Natural killer cell (primary cell): ENCODE data around the gene GBF1. TPM values are rescaled to one million over a fixed set of nuclear protein-coding genes. Genes with fewer than 3 reads are reported as not detected.

ENCODE experiments used
- ATAC-seq, 3 donors: fragments of 150-1000 bp in 2 of 3; fragments of 200-7000 bp in 1 of 3; cut with Tn5 transposase; 1 replicate in 1 of 3; 2 replicates in 2 of 3; pipeline ENCODE4 v1.10.0; 2021; ENCODE audit warnings: mild to moderate bottlenecking in 2 of 3, moderate library complexity in 2 of 3
- DNase-seq, 2 donors: peaks; one replicate each; pipeline versions ENCODE4 v3.0.0 to v3.0.0-alpha.2; 2013 to 2021; ENCODE audit warnings: mixed read lengths in 1 of 2
- H3K27ac ChIP-seq: one replicate; pipeline ENCODE4 v1.5.1; 2013; ENCODE audit warnings: mild to moderate bottlenecking, low read length
- H3K27me3 ChIP-seq: one replicate; pipeline ENCODE4 v1.6.1; 2013; ENCODE audit warnings: low read length; ENCODE audit not compliant: control insufficient read depth, insufficient read depth
- H3K36me3 ChIP-seq: one replicate; pipeline ENCODE4 v1.6.1; 2013; ENCODE audit warnings: low read length; ENCODE audit not compliant: control insufficient read depth, insufficient read depth
- H3K4me1 ChIP-seq: one replicate; pipeline ENCODE4 v1.6.1; 2013; ENCODE audit warnings: low read length; ENCODE audit not compliant: control insufficient read depth, insufficient read depth
- H3K4me3 ChIP-seq: one replicate; pipeline ENCODE4 v1.5.1; 2013; ENCODE audit warnings: low read length
- H3K9me3 ChIP-seq: one replicate; pipeline ENCODE4 v1.6.1; 2013; ENCODE audit warnings: low read length; ENCODE audit not compliant: control insufficient read depth, insufficient read depth
- H3K27ac Mint-ChIP-seq, 2 donors: one replicate each; pipeline ENCODE4 v1.8.0; 2022; ENCODE audit warnings: mild to moderate bottlenecking in 2 of 2, mixed read lengths in 2 of 2, moderate library complexity in 1 of 2
- H3K27me3 Mint-ChIP-seq, 2 donors: one replicate each; pipeline ENCODE4 v1.8.0; 2022; ENCODE audit warnings: low read depth in 2 of 2, mixed read lengths in 2 of 2
- H3K36me3 Mint-ChIP-seq: one replicate; pipeline ENCODE4 v1.8.0; 2022; ENCODE audit warnings: mixed read lengths
- H3K4me1 Mint-ChIP-seq, 2 donors: one replicate each; pipeline ENCODE4 v1.8.0; 2022; ENCODE audit warnings: mixed read lengths in 2 of 2
- H3K4me3 Mint-ChIP-seq: one replicate; pipeline ENCODE4 v1.8.0; 2022; ENCODE audit warnings: mild to moderate bottlenecking, moderate library complexity, mixed read lengths
- H3K9me3 Mint-ChIP-seq, 2 donors: one replicate each; pipeline ENCODE4 v1.8.0; 2022; ENCODE audit warnings: mixed read lengths in 2 of 2
- WGBS: methylation state at CpG from one replicate; pipeline ENCODE4 v1.1.7; 2013; ENCODE audit warnings: missing lambda C conversion rate; ENCODE audit not compliant: insufficient coverage; 5-methylcytosine and 5-hydroxymethylcytosine counted together
- intact Hi-C: fragments of 100-400 bp; cut with micrococcal nuclease; formaldehyde crosslinking; loops from one replicate; pipeline ENCODE4 v1.14.2; 2022
- total RNA-seq, 4 donors: library from RNA; stranded (reverse); fragments of 120-200 nt in 1 of 4; gene quantifications; one replicate each; pipeline versions ENCODE4 v1.2.3 to v1.2.4, GENCODE V29; 2013 to 2022
- TF ChIP-seq, protein P1 (sequence below): fragments of 200-600 bp; IDR thresholded peaks from one replicate; pipeline ENCODE4 v1.8.0; 2022; ENCODE audit warnings: antibody characterized with exemption

GBF1 gene
- total RNA-seq, 3 donors from 2014 or later (not counting 1 experiment from before 2014, with no cell fraction given) = 48.2 to 52.5 (median 50.9) TPM

DNA sequence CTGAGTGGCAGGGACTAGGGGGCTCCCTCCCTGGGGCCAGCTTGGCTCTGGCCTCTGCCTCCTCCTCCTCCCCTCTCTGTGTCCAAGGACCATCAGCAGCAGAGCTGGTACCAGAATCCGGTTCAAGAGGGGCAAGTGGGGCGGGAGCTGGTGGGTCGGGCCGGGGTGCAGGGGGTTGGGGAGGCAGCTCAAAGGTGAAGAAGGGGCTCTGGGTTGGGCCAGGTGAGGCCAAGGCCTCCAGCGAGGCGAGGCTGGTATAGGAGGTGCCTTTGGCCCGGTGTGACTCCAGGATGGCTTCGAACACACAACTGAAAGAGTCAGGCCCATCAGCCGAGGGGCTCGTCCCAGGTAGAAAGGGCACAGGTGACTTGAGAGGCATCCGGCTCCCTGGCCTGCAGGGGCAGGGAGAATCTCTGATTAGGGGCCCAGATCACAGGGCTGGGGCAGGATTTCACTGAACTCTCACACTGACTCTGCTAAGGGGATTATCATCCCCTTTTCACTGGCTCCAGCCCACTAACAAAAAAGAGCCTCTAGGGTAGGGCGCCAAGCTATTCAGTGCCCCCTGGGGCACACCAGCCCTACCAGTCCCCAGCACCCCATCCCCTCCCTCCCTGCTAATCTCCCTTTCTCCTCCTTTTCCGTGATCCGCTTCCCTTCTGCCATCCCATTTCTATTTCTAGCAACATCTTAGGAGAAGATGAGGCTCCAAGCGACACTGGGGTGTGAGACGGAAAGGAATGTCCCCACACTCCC, 168.7 kb downstream of the GBF1 start:
- H3K9me3 ChIP-seq = no peaks in the 10 kb centered on the region
- 91% methylated on average over 16 of the region's 16 CpGs for WGBS
- H3K27me3 ChIP-seq = peaks cover 53% of the 10 kb centered on the region
- H3K4me1 ChIP-seq = peaks cover 20% of the 10 kb centered on the region
- Mint-ChIP-seq H3K36me3 (no peaks in the 10 kb centered on the region), H3K9me3 (no peaks in the 10 kb centered on the region), H3K4me3 (no peak overlapping the region), H3K27ac (no peak overlapping the region), H3K27me3 (peaks cover 37 to 59% of the 10 kb centered on the region in 2 donors), H3K4me1 (peaks cover 9 to 22% of the 10 kb centered on the region in 2 donors)
- H3K36me3 ChIP-seq = no peaks in the 10 kb centered on the region
- ATAC-seq (no peak), DNase-seq (no peak)
- H3K27ac ChIP-seq = no peak overlapping the region
- no peak overlapping the region for H3K4me3 ChIP-seq
- intact Hi-C loops = no loop called here
- TF ChIP-seq, protein P1, sequence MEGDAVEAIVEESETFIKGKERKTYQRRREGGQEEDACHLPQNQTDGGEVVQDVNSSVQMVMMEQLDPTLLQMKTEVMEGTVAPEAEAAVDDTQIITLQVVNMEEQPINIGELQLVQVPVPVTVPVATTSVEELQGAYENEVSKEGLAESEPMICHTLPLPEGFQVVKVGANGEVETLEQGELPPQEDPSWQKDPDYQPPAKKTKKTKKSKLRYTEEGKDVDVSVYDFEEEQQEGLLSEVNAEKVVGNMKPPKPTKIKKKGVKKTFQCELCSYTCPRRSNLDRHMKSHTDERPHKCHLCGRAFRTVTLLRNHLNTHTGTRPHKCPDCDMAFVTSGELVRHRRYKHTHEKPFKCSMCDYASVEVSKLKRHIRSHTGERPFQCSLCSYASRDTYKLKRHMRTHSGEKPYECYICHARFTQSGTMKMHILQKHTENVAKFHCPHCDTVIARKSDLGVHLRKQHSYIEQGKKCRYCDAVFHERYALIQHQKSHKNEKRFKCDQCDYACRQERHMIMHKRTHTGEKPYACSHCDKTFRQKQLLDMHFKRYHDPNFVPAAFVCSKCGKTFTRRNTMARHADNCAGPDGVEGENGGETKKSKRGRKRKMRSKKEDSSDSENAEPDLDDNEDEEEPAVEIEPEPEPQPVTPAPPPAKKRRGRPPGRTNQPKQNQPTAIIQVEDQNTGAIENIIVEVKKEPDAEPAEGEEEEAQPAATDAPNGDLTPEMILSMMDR = no peak

DNA sequence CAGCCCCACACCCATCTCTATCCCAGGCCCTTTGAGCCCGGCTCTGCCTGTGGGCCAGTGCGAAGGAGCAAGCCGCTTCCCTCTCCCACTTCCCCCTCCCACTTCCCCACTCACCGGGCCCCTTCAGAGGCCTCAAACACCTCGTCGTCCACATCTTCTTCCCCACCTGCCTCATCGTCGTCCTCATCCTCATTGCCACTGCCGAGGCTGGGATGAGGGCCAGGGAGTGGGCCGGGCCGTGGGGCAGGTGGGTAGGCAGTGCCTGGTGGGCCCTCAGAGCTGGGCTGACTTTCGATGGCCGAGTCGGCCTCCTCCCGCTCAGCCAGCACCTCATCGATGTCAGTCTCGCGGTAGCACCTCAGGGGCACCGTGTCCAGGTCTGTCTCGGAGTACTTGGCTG, 169.4 kb downstream of the GBF1 start:
- Histone ChIP-seq H3K27ac (no peak overlapping the region), H3K9me3 (no peaks in the 10 kb centered on the region), H3K27me3 (peaks cover 48% of the 10 kb centered on the region), H3K4me1 (peaks cover 23% of the 10 kb centered on the region), H3K36me3 (no peaks in the 10 kb centered on the region), H3K4me3 (no peak overlapping the region)
- Mint-ChIP-seq H3K36me3 (no peaks in the 10 kb centered on the region), H3K27me3 (peaks cover 32 to 53% of the 10 kb centered on the region in 2 donors), H3K27ac (no peak overlapping the region), H3K9me3 (no peaks in the 10 kb centered on the region), H3K4me1 (peaks cover 4 to 24% of the 10 kb centered on the region in 2 donors), H3K4me3 (no peak overlapping the region)
- TF ChIP-seq, protein P1 = no peak
- DNase-seq (no peak), ATAC-seq (no peak)
- intact Hi-C loops = loop anchor here (5.0 kb wide), 1 partner anchor 48 kb away; no protein-coding TSS in a partner anchor
- WGBS = 53% methylated on average over 20 of the region's 20 CpGs

GRCh38 chr10:102416283-102416682, 171.0 kb downstream of the GBF1 start:
- H3K4me3 Mint-ChIP-seq = no peak overlapping the region
- Histone ChIP-seq H3K27ac (no peak overlapping the region), H3K27me3 (peaks cover 34% of the 10 kb centered on the region), H3K36me3 (no peaks in the 10 kb centered on the region), H3K9me3 (no peaks in the 10 kb centered on the region), H3K4me1 (peaks cover 20% of the 10 kb centered on the region), H3K4me3 (no peak overlapping the region)
- TF ChIP-seq, protein P1 = no peak
- no peaks in the 10 kb centered on the region for H3K36me3 Mint-ChIP-seq
- ATAC-seq (no peak), DNase-seq (no peak)
- H3K4me1 Mint-ChIP-seq = peaks cover 9 to 32% of the 10 kb centered on the region in 2 donors
- H3K9me3 Mint-ChIP-seq = no peaks in the 10 kb centered on the region
- WGBS = 93% methylated on average over 9 of the region's 9 CpGs
- peak overlapping the region in 1 of 2 donors; percentile 41 for H3K27ac Mint-ChIP-seq
- H3K27me3 Mint-ChIP-seq = peaks cover 22 to 44% of the 10 kb centered on the region in 2 donors
- intact Hi-C loops = loop anchor here (5.0 kb wide), 1 partner anchor 46 kb away; no protein-coding TSS in a partner anchor
